ENCODE measurements around the gene DUSP8.
"Not testable (repeated sequence)": the region's sequence is repeated elsewhere in the genome, so short reads cannot be mapped to it uniquely, and the experiment has no call there.

Gene DUSP8, protein sequence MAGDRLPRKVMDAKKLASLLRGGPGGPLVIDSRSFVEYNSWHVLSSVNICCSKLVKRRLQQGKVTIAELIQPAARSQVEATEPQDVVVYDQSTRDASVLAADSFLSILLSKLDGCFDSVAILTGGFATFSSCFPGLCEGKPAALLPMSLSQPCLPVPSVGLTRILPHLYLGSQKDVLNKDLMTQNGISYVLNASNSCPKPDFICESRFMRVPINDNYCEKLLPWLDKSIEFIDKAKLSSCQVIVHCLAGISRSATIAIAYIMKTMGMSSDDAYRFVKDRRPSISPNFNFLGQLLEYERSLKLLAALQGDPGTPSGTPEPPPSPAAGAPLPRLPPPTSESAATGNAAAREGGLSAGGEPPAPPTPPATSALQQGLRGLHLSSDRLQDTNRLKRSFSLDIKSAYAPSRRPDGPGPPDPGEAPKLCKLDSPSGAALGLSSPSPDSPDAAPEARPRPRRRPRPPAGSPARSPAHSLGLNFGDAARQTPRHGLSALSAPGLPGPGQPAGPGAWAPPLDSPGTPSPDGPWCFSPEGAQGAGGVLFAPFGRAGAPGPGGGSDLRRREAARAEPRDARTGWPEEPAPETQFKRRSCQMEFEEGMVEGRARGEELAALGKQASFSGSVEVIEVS

DNA sequence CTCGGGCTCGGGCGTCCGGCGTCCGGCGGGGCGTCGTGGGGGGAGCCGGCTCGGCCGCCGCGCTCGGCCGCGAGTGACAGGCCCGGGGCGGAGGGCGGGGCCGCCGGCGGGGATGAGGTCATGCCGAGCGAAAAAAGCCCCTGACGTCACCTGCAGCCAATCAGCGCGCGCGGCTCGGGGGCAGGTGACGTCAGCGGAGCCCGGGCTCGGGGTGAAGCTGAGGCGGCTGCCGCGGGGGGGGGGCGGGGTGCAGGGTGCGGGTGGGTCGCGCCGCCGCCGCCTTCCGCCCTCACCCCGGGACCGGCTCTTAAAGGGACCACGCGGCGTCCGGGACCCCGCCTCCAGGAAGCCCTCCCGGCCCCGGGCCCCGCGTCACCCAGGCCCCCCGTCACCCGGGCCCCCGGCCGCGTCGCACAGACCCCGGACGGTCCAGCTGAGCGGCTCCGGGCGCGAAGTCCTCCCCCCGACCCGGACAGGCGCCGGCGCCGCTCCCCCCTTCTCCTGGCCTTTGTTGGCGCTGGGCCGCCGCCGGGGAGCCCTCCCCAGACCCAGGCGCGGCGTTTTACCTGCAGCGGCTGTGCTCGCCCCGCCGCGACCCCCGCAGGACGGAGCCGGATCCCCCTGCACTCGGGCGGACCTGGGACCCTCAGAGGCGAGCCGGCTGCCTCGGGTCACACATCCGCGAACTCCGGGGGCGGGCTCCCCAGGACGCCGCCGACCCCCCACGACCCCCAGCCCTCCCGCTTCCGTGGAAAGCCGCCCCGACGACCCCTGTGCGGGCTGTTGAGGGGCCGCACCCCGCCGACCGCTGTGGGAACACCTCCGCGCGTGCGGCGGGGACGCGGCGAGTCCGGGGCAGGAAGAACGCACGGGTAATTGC is at the start of gene DUSP8:
TSS of gene DUSP8 (minus strand) at position 75 of the 880 bp plus-strand sequence. CDS start 6,445 bp downstream, outside the sequence.
- peak; percentile 82 to 83 for DNase-seq (ENCODE audit: low read depth in 2 of 2)

DNA sequence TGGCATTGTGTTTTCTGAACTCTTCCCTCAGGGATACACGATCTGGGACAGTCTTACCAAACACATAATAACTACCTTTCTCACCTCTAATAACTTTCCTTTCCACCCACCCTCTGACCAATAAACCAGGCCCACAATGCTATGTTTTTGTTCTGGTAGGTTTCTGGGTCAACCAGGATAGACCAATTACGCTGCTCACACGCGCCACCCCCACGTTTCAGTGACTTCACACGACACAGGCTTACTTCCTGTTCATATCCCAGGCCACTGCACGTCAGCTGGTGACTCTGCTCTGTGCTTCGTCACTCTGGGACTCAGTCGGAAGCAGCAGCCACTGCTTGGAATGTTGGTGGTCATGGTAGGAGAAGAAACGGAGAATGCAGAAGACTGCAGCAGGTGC is 47.4 kb upstream of the DUSP8 start:
- no peak for DNase-seq (ENCODE audit: low read depth in 2 of 2)

DNA sequence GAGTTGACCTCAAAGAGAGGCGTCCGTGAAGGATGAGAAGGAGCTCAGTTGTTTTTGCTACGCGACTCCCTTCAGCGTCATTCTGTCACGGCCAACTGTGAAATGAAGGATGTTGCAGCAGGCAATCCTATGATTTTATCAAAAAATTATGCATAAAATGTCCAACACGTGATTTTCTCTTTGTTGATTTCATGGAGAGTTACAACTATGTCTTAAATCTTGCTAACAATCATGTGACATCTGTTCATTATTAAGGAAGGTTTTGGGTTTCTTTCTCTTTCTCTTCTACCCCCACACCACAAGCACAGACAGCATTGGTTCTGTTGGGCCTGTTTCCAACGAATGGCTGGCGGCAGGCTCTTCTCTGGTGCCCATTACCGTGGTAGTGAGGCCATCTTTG is 46.2 kb upstream of the DUSP8 start:
- no peak for DNase-seq (ENCODE audit: low read depth in 2 of 2)

DNA sequence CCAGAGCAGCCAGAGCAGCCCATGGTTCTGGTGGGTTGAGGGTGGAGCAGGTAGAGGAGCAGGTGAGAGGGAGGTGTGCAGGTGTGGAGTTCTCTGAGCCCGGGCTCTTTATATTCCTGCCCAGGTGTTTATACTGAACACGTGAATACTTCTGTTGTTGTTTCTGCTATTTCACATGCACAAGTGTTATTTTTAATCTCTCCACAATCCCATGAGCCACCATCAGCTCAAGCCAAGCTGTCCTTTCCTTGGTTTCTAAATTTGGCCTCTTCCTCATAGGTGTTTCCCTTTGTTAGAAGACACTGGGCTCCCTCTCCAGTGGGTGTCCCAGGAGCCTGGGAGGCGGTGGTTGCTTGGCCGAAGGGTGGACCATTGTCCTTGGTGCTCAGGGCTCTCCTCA is 36.3 kb upstream of the DUSP8 start, which contains the start of gene KRTAP5-3:
TSS of gene KRTAP5-3 (minus strand) at position 101 of the 400 bp plus-strand sequence. CDS start at position 23, 78 bp downstream.
- DNase-seq (ENCODE audit: low read depth in 2 of 2) = no peak

DNA sequence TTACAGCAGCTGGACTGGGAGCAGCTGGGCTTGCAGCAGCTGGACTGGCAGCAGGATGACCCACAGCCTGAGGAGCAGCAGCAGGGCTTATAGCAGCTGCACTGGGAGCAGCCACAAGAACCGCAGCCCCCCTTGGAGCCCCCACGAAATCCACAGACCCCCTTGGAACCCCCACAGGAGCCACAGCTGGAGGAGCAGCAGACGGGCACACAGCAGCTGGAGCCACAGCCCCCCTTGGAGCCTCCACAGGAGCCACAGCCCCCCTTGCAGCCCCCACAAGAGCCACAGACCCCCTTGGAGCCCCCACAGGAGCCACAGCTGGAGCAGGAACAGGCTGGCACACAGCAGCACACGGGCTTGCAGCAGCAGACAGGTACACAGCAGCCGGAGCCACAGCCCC is 35.8 kb upstream of the DUSP8 start:
- DNase-seq (ENCODE audit: low read depth in 2 of 2) = not testable (repeated sequence)

DNA sequence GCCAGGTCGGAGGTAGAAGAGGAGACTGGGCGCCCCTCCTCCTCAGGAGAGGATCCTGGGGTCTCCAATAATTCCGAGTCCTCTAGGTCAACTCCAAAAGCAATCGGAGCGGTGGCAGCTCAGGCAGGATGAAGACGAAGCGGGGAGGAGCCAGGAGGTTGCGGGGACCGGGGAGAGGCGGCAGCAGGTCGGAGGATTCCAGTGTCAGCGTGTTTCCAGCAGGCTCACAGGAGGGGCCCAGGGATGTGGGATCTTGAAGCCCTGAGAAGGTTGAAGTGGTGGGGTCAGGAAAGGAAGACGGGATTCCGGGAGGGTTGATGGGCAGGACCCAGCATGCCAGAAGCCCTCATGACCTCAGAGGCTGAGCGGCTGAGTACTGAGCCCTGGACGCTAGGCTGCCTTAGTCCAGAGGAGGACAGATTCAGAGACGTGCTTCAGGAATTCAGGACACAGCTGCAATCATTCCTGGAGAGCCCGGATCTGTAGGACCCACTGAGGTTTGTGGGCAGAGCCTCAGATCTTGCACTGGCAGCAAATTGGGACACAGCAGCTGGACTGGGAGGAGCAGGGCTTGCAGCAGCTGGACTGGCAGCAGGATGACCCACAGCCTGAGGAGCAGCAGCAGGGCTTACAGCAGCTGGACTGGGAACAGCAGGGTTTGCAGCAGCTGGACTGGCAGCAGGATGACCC is 35.2 kb upstream of the DUSP8 start:
- DNase-seq (ENCODE audit: low read depth in 2 of 2) = not testable (repeated sequence)

DNA sequence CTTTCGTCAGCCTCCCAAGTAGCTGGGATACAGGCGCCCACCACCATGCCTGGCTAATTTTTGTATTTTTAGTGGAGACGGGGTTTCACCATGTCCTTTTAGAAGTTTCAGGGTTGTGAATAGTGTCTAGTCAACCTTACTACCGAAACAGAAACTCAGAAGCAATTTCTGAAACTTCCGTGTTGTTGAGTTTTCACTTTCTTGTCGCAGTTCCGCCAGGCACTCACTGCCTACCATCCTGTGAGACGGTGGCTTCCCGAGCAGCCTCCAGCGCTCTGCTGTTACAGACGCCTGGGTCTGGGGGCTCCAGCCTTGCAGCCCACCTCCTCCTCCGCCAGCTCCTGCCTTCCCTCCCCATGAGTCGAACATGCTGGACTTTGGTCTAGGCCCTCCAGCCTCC is 33.9 kb upstream of the DUSP8 start:
- not testable (repeated sequence) for DNase-seq (ENCODE audit: low read depth in 2 of 2)

DNA sequence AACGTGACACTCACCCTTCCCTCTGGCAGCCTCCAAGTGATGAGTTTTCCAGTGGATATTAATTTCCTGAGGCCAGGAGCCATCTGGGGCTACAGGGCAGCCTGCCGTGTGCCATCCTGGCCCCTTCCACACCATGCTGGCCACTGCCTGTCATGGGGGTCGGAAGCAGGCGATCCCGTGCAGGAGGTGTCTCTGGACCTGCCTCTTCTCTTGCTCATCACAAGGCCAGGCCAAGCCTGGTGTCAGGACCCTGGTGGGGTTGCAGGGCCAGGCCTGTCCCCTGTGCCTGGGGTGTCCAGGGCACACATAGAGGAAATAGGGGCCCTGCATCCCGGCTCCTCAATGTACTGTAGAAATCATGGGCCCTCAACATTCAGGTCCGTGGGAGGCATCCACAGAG is 32.6 kb upstream of the DUSP8 start:
- no peak for DNase-seq (ENCODE audit: low read depth in 2 of 2)

DNA sequence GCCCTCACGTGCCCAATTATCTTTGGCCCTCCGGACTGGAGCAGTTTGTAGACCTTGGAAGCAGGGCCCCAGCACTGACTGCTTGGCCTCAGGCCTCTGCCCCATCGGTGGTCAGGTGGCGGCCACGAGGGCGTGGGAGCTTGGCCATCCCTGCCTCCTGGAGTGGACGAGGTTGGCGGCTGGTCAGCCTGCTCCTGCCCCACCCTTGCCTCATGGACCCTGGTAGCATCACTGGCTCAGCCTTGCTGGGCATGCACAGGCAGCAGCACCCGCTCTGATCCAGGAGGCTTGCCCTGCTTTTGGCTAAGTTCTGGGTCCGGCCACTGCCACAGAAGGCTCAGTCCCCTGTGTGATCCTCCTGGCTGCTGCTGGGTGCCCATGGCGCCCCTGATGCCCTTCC is 32.1 kb upstream of the DUSP8 start:
- DNase-seq (ENCODE audit: low read depth in 2 of 2) = no peak

DNA sequence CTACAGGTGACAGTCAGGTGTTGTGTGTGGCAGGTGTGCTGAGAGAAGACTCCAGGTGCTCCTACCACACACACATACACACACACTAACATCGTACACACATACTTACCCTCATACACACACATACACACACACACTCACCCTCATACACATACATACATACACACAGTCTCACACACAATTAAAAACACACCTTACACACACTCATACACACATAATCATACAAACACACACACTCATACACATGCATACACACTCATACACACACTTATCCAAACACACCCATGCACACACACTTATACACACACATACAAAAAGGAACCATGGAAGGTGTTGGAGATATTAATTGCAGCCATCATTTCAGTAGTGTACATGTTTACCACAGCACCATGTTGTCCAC is 31.6 kb upstream of the DUSP8 start:
- DNase-seq (ENCODE audit: low read depth in 2 of 2) = no peak

DNA sequence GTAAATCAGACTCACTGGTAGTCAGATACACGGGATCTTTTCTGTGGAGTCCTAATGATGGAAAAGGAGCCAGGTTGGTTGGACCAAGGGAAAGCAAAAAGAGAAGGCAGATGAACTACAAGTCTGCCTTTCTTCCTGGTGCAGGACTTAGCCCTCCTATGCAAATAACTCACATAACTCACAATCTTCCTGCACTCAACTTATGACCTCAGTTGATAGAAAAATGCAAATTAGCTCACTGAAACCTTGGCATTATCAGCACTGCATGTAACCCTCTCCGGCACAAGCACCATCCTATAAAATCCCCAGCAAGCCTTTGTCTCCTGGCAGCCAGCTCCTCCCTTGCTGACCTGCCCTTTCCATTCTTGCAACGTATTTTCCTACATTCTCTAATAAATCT is 29.6 kb upstream of the DUSP8 start:
- DNase-seq (ENCODE audit: low read depth in 2 of 2) = not testable (repeated sequence)

DNA sequence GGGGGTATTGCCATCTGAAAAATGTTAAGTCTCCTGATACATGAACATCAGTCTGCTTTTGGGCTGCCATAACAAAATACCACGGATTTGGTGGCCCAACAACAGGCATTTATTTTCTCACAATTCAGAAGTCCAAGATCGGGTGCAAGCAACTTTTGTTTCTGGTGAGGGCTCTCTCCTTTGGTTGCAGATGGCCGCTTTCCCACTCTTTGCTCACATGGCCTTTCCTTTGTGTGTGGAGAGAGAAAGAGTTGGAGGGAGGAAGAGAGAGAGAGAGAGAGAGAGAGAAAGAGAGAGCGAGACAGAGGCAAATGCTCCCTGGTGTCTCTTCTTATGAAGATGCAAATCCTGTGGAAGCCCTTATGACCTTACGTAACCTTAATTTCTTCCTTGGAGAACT is 28.6 kb upstream of the DUSP8 start:
- no peak for DNase-seq (ENCODE audit: low read depth in 2 of 2)

DNA sequence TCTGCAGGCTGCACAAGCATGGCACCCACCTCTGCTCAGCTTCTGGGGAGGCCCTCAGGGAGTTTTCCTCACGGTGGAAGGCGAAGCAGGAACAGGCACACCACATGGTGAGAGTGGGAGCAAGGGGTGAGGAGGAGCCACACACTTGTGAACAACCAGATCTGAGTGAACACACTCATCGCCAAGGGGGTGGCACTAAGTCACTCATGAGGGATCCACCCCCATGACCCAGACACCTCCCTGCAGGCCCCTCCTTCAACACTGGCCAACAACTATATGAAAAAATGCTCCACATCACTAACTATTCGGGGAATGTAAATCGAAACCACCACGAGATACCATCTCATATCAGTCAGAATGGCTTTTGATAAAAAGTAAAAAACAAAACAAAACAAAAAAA is 26.7 kb upstream of the DUSP8 start:
- no peak for DNase-seq (ENCODE audit: low read depth in 2 of 2)

DNA sequence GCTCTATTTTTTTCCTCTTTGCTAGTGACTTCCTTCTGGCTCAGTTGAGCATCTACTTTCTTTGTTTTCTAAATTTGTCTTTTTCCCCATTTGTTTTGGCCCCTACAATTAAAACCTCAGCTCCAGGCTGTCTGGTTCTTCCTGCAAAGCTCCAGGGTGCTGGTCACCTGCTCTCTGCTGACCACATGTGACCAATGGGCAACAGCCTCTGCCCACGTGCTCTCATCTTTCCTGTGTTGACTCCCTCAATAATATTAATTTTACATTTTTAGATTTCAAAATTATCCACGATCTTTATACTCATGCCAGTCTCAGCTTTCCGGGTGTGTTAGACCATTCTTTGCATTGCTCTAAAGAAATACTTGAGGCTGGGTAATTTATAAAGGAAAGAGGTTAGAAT is 26.3 kb upstream of the DUSP8 start:
- not testable (repeated sequence) for DNase-seq (ENCODE audit: low read depth in 2 of 2)

DNA sequence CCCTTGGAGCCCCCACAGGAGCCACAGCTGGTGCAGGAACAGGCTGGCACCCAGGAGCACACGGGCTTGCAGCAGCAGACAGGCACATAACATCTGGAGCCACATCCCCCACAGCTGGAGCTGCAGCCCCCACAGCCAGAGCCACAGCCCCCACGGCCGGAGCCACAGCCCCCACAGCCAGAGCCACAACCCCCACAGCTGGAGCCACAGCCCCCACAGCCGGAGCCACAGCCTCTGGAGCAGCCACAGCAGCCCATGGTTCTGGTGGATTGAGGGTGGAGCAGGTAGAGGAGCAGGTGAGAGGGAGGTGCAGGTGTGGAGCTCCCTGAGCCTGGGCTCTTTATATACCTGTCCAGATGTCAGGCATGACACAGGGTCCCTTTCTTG is 25.9 kb upstream of the DUSP8 start, which contains the start of gene KRTAP5-2:
TSS of gene KRTAP5-2 (minus strand) at position 301 of the 387 bp plus-strand sequence. CDS start at position 257, 44 bp downstream.
- no peak for DNase-seq (ENCODE audit: low read depth in 2 of 2)

DNA sequence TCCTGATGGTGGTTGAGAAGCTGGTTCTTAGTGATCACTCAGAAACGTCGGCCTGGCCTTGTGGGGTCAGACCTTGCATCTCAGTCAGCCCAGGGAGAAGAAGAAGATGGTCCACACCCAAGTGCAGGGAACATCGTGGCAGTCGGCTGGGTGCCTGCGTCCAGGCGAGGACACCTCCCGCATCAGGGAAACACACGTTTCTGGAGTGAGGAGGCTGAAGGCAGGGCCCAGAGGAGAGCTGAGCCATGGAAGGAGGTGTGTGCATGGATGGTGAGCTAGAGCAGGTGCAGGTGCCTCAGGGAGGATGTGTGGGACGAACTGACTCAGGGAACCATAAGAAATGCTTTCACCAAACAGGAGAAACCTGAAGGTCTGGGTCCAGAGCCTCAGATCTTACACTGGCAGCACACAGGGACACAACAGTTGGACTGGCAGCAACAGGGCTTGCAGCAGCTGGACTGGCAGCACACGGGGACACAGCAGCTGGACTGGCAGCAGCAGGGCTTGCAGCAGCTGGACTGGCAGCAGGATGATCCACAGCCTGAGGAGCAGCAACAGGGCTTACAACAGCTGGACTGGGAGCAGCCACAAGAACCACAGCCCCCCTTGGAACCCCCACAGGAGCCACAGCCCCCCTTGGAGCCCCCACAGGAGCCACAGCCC is 25.4 kb upstream of the DUSP8 start:
- no peak for DNase-seq (ENCODE audit: low read depth in 2 of 2)

DNA sequence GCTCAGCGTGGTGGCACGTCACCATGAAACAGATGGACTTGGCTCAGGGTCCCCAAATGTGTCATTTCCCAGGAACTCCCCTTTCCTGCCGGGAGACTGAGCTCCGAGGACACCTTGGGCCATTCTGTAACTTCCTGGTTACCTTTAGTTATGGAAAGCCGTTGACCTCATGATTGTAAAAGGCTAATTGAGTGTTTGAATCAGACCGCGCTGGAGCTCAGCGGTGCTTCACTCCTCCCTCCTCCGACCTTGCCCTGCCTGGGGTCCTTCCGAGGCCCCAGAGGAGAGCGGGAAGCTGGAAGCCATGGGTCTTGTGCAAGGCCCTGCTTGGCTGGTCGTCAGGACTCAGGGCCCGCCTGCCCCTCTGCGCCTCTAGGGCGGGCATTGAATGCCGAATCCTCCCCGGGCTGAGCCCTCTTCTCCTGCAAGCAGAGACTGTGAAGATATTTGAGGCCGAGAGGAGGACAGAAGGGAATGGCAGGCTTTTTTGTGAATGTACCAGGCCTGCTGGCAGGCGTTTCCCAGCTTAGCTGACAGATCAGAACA is 24.6 kb upstream of the DUSP8 start:
- not testable (repeated sequence) for DNase-seq (ENCODE audit: low read depth in 2 of 2)

DNA sequence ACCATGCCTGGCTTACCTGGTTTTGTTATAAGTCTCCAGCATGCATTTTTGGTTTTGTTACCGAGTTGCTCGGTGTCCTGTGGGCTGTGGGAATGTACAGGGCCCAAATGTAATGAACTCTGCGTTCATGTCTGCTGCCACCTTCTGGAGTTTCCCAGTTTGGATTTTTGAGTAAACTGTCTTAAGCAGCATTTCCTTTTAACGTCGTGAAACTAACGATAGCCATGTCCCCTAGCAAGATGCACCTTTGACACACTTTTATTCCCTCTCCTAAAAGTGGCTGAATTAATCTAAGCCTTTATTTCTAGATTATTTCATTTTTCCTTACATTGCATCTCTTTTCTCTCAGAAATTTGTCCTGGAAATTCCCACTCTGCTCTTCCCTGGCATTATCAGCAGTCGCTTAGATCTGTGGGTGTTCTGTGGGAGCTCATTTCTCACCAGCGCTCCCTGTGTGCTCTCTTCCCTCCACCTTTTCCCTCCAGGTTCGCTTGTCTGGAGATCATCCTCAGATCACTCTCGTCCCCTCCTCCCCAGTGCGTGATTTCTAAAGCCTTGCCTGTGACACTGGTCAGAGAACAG is 24.0 kb upstream of the DUSP8 start:
- DNase-seq (ENCODE audit: low read depth in 2 of 2) = not testable (repeated sequence)

DNA sequence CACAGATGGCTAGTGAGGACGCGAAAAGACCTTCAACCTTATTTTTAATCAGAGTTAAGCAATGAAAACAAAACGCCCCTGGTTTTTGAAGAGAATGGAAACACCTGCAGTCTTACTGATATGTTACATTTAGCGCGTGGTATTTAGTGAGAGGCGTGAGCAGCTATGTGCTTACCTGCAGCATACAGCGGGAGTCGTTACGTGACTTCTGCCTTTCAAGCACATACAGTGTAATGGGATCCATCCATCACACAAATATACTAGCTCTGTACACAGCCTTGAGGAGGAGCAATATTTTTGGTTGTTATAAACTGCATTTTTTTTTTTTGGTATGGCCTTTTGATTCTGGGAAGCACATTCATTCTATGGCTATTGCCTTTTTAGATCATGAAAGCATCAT is 20.6 kb upstream of the DUSP8 start:
- DNase-seq (ENCODE audit: low read depth in 2 of 2) = no peak

DNA sequence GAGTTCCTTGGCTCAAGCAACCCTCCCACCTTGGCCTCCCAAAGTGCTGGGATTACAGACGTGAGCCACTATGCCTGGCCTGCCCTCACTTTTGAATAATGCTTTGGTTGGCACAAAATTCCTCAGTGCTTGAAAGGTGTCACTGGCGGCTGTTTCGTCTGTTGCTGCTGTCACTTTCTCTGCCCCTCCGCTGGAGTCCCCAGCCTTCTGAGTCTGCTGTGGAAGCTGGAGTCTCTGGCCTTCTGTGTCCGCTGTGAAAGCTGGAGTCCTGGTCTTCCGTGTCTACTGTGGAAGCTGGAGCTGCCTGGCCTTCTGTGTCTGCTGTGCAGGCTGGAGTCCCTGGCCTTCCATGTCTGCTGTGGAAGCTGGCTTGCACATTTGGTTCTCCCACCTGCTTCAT is 17.9 kb upstream of the DUSP8 start:
- DNase-seq (ENCODE audit: low read depth in 2 of 2) = no peak
